Stimulated activated CD8-positive, alpha-beta memory T cell treated with anti-CD3 and anti-CD28 coated beads, Interleukin-2, amount 100 ng/mL, for 48 hours (primary cell): ENCODE data around the gene TM7SF3.
"Not testable (repeated sequence)": the region's sequence is repeated elsewhere in the genome, so short reads cannot be mapped to it uniquely, and the experiment has no call there.

Experiments used
- DNase-seq, 2 donors: peaks; one replicate each; pipeline ENCODE4 v3.0.0-alpha.2; 2020; ENCODE audit warnings: low read depth in 2 of 2

The TM7SF3 gene

DNA sequence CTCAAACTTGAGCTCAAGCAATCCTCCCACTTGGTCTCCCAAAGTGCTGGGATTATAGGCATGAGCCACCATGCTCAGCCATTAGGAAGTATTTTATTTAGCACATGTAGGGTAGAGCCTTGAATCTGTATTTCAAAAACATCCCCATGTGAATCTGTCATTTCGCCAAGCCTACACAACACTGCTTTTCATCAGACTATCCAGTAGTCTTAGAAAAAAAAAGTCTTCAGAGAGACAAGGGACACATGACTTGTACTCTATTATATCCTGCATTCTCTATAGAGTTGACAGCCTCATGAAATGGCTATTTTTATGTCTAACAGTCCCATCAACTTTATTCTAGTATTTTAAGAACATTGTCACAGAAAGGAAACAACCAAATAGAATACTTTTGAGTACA is 35.4 kb downstream of the TM7SF3 start:
- no peak for DNase-seq

- no peak for DNase-seq
Observed at GRCh38 chr12:26976687-26977086, 37.5 kb downstream of the TM7SF3 start.

- peak; percentile 19 to 27 for DNase-seq
Observed at GRCh38 chr12:26971963-26972362, 42.2 kb downstream of the TM7SF3 start.

DNA sequence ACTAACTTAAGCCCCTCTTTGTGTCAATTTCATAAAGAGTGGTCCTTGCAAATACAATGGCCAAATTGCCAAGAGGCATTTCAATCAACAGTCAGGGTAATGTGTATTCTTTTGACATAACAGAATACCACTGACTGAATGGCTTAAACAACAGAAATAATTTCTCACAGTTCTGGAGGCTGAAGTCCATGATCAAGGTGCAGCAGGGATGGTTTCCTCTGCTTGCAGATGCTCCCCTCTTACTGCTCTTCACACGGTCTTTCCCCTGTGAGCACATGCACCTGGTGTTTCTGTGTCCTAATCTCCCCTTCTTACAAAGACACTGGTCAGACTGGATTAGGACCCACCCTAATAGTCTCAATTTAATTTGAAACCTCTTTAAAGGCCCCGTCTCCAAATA is 44.0 kb downstream of the TM7SF3 start:
- no peak for DNase-seq

DNA sequence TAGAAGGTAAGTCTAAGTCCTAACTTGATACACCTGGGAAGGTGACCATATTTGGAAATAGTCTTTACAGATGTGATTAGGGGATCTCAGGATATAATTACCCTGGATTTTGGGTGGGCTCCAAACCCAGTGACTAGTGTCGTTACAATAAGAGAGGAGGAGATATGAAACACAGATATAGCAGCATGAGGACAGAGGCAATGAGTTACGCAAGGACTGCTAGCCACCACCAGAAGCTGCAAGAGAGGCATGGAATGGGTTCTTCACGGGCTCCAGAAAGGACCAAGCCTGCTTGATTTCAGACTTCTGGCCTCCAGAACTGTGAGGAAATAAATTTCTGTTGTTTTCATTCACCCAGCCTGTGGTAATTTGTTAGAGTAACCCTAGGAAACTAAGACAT is 47.3 kb downstream of the TM7SF3 start:
- no peak for DNase-seq

DNA sequence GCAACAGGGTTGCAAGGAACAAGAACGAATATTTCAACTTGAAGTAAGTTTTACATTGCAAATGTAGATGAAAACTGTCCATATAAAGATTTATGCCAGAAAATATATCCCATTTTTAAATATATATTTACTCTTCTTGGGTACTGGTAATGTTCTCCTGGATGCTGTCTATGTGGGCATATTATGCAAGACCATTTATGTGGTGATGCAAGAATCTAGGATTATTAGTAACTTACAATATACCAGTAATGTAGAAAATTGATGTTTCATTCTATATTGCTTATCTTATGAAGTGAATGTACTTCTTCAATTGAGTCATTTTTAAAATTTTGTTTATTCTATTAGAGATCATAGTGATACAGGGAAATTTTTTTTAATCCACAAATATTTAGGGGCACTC is 50.8 kb downstream of the TM7SF3 start:
- no peak for DNase-seq

GRCh38 chr12:26961803-26962202 is 52.4 kb downstream of the TM7SF3 start:
- no peak for DNase-seq

- not testable (repeated sequence) for DNase-seq
Observed at GRCh38 chr12:26961391-26961790, 52.8 kb downstream of the TM7SF3 start.

DNA sequence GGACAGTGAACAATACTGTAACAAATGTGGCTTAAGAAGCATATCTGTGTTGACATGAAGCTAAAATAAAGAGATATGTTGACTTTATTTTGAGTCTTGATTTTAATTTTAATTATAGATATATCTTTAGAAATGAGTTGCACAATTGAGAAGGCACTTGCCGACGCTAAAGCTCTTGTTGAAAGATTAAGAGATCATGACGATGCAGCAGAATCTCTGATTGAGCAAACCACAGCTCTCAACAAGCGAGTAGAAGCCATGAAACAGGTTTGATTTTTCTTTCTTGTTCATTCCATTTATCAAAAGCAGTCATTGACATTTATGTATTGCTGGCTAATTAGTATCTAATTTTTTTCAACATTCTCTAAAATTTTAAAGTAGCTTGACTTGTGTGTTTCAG is 60.2 kb downstream of the TM7SF3 start:
- no peak for DNase-seq

DNA sequence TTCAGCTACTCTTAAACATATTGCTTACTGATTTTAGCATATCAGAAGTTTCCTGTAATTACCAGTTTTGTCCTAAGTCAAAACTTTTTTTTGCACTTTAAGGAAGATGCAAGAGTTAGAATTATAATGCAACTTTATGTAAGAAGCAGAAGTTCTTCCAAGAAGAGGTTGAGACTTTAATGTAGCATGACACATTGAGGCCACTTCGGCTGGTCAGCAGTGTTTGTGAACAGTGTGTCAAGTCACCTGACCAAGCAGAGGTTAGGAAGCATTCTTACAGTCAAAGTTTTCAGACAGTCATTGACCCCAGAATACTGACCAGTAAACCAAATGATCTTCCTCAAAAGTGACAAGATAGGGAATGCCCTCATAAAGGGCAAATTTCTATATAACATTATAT is 60.7 kb downstream of the TM7SF3 start:
- no peak for DNase-seq

DNA sequence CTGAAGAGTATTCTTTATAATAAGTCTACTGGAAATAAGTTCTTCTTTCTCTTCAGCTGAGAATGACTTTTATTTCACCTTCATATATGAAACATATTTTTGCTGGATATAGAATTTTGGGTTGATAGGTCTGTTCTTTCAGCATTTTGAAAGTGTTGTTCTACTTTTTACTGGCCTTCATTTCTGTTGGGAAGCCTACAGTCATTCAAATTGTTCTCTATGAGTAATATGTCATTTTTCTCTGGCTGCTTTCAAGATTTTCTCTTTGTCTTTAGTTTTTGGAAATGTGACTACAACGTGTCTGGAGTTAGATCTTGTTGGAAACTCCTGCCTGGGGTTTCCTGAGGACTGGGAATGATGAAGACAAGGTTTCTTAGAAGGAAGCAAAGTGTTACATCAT is 65.9 kb downstream of the TM7SF3 start:
- DNase-seq, result no peak

DNA sequence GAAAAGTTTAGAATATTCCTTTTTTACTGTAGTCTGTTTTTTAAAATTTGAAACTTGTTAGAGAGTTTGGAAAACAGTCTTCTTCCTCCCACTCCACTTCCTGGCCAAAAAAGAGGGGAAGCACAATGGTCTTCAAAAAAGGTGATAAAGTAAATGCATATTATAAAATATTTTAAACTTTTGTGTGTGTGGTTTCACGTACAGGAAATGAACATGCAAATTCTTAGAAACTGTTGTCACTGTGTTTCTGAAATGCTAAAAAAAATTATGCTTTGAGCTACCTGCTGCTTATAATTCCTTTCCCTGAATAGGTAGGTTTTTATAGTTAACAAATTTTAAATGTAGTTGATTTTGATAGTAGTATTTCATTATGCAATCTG is 73.0 kb downstream of the TM7SF3 start:
- no peak for DNase-seq

- DNase-seq, result no peak
Observed at GRCh38 chr12:26940516-26941214, 73.5 kb downstream of the TM7SF3 start.

DNA sequence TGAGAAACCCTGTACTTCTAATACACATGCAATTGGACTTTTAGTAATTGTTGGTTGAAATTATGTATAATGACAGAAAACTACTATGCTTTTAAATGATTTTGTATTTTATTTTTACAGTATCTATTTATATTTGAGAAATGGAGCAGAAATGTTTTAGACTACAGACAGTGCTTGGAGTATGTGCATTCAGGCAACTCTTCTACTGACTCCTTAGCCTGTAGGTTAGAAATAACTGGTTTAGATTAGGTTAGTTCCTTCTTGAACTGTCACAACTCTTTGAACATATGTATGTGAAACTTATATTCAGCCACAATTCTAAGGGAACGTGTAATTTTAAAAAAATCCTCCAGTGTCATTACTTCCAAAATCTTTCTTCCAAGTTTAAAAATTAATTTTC is 74.2 kb downstream of the TM7SF3 start:
- DNase-seq, result no peak

- no peak for DNase-seq
Observed at GRCh38 chr12:26939192-26939832, 74.9 kb downstream of the TM7SF3 start.

GRCh38 chr12:26938701-26939062 is 75.5 kb downstream of the TM7SF3 start:
- DNase-seq, result peak in 1 of 2 donors; percentile 15

- peak; percentile 94 to 95 for DNase-seq
Observed at GRCh38 chr12:26937863-26938700, 76.1 kb downstream of the TM7SF3 start, which contains the start of the genes FGFR1OP2 and INTS13. Gene FGFR1OP2, plus strand, starts transcription at chr12:26938470. Its CDS starts 15,689 bp downstream, at chr12:26954159. Gene INTS13, minus strand, starts transcription at chr12:26937981. Its CDS starts 1,178 bp downstream, at chr12:26936803.

- no peak for DNase-seq
Observed at GRCh38 chr12:26937443-26937862, 76.7 kb downstream of the TM7SF3 start.

DNA sequence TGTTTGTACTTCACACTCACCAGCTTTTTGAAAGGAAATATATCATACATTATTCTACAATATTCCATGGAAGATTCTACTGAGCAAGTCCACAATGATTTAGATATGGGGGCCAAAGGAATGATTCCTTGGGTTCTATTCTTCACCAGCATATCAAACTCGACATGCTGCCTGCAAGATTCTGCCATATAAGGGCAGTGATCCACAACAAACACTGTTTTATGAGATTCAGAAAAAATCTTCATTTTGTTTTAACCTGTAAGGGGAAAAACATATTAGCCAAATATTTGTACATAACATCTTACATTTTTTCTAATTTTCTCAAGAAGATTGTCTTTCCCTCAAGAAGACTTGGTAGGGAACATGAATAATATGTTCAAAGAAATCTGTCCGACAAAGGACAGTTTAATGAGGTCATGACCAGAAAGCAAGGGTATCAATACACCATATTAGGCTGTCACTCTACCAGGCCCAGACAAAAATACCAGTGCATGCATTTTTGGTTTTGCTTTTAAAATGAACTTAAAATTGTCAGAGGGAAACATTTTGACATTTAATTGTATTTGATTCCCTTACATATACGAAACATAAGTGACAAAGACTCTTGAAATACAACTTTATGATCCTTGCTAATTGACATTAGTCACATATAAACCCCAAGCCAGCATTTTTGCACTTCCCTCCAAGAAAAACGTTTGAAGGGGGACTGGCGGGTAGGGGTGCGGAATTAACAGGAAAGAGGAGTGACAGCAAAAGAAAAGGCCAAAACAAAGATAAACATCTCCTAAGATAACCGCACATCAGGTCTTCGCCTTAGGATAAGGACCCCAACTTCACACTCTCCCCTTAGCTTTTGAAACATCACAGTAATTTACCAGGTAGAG is 77.4 kb downstream of the TM7SF3 start:
- DNase-seq, result no peak

GRCh38 chr12:26935636-26936378 is 78.4 kb downstream of the TM7SF3 start:
- no peak for DNase-seq

GRCh38 chr12:26929590-26929989 is 84.6 kb downstream of the TM7SF3 start:
- no peak for DNase-seq
